Measurements from ENCODE around the gene TMC3. TPM values are rescaled to one million over a fixed set of nuclear protein-coding genes. Genes with fewer than 3 reads are reported as not detected.

The TMC3 gene
- polyA plus RNA-seq, 1 donor (not counting 4 experiments of a cell fraction or from before 2014, with no cell fraction given) = not detected

DNA sequence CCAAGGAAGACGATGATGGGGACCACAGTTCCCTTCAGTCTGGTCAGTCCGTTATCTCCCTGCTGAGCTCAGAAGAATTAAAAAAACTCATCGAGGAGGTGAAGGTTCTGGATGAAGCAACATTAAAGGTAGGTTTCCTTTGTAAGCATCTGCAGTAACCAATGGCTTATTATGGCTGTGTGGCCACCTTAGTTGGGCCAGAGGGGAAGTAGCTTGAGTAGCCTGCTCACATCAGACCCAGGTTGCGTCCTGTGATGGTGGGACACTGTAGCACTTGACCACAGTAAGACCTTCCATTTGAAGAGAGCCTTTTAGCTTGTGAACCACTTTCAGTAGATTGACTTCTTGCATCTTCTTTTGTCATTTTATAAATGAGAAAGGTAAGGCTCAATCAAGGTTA, 72.6 kb downstream of the TMC3 start:
- Histone ChIP-seq H3K9ac (ENCODE audit: control insufficient read depth, extremely low read depth, insufficient read depth, low read length) (no peak overlapping the region), H3K27me3 (ENCODE audit: control insufficient read depth, extremely low read depth, insufficient read depth, low read length) (no peaks in the 10 kb centered on the region), H3K9me1 (ENCODE audit: control insufficient read depth, extremely low read depth, insufficient read depth, low read length) (no peaks in the 10 kb centered on the region), H3K79me2 (ENCODE audit: control insufficient read depth, insufficient read depth, low read length) (no peaks in the 10 kb centered on the region), H3K27ac (ENCODE audit: control insufficient read depth, insufficient read depth, low read length) (no peak overlapping the region), H3K36me3 (ENCODE audit: control insufficient read depth in 2 of 2, extremely low read depth in 1 of 2, insufficient read depth in 2 of 2, low read length in 2 of 2) (peaks cover 0 to under 1% of the 10 kb centered on the region in 2 experiments), H3K9me3 (ENCODE audit: control insufficient read depth, low read depth, low read length) (no peaks in the 10 kb centered on the region), H3K4me1 (ENCODE audit: control insufficient read depth, extremely low read depth, insufficient read depth, low read length) (peaks cover 32% of the 10 kb centered on the region), H3K4me2 (ENCODE audit: control insufficient read depth, extremely low read depth, insufficient read depth, low read depth, low read length) (no peak overlapping the region), H4K20me1 (ENCODE audit: control insufficient read depth, extremely low read depth, insufficient read depth, low read length) (no peaks in the 10 kb centered on the region), H3K4me3 (ENCODE audit: control insufficient read depth in 2 of 3, extremely low read depth in 1 of 3, insufficient read depth in 2 of 3, low read depth in 1 of 3, low read length in 3 of 3) (no peak overlapping the region), H2AFZ (ENCODE audit: control insufficient read depth, low read length) (no peak overlapping the region)
- FAIRE-seq = no peak
- TF ChIP-seq EZH2 (IDR thresholded peaks at IDR 0.05; ENCODE audit: low read length) = no peak
- TF ChIP-seq, protein P1, sequence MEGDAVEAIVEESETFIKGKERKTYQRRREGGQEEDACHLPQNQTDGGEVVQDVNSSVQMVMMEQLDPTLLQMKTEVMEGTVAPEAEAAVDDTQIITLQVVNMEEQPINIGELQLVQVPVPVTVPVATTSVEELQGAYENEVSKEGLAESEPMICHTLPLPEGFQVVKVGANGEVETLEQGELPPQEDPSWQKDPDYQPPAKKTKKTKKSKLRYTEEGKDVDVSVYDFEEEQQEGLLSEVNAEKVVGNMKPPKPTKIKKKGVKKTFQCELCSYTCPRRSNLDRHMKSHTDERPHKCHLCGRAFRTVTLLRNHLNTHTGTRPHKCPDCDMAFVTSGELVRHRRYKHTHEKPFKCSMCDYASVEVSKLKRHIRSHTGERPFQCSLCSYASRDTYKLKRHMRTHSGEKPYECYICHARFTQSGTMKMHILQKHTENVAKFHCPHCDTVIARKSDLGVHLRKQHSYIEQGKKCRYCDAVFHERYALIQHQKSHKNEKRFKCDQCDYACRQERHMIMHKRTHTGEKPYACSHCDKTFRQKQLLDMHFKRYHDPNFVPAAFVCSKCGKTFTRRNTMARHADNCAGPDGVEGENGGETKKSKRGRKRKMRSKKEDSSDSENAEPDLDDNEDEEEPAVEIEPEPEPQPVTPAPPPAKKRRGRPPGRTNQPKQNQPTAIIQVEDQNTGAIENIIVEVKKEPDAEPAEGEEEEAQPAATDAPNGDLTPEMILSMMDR (optimal IDR thresholded peaks at IDR 0.05 in 1 of 3, IDR thresholded peaks at IDR 0.05 in 1 of 3, conservative IDR thresholded peaks at IDR 0.05 in 1 of 3; ENCODE audit: extremely low read depth in 1 of 3, insufficient read depth in 2 of 3, low read length in 3 of 3) = no peak
- dilution Hi-C loops (cut with MboI; ENCODE audit: extremely low pct_ligation_motif_present, low sequenced_read_pairs) = no loop called here
- no peak for DNase-seq (ENCODE audit: low read depth, low spot score)

- H2AFZ ChIP-seq (ENCODE audit: control insufficient read depth, low read length) = no peak overlapping the region
- no peak overlapping the region for H3K4me2 ChIP-seq (ENCODE audit: control insufficient read depth, extremely low read depth, insufficient read depth, low read depth, low read length)
- no peak overlapping the region for H3K4me3 ChIP-seq (ENCODE audit: control insufficient read depth in 2 of 3, extremely low read depth in 1 of 3, insufficient read depth in 2 of 3, low read depth in 1 of 3, low read length in 3 of 3)
- H3K9me3 ChIP-seq (ENCODE audit: control insufficient read depth, low read depth, low read length) = no peaks in the 10 kb centered on the region
- H3K79me2 ChIP-seq (ENCODE audit: control insufficient read depth, insufficient read depth, low read length) = no peaks in the 10 kb centered on the region
- H3K9ac ChIP-seq (ENCODE audit: control insufficient read depth, extremely low read depth, insufficient read depth, low read length) = no peak overlapping the region
- H3K27me3 ChIP-seq (ENCODE audit: control insufficient read depth, extremely low read depth, insufficient read depth, low read length) = no peaks in the 10 kb centered on the region
- no peaks in the 10 kb centered on the region for H3K9me1 ChIP-seq (ENCODE audit: control insufficient read depth, extremely low read depth, insufficient read depth, low read length)
- TF ChIP-seq, protein P1 (optimal IDR thresholded peaks at IDR 0.05 in 1 of 3, IDR thresholded peaks at IDR 0.05 in 1 of 3, conservative IDR thresholded peaks at IDR 0.05 in 1 of 3; ENCODE audit: extremely low read depth in 1 of 3, insufficient read depth in 2 of 3, low read length in 3 of 3) = no peak
- TF ChIP-seq EZH2 (IDR thresholded peaks at IDR 0.05; ENCODE audit: low read length) = no peak
- H3K36me3 ChIP-seq (ENCODE audit: control insufficient read depth in 2 of 2, extremely low read depth in 1 of 2, insufficient read depth in 2 of 2, low read length in 2 of 2) = no peaks in the 10 kb centered on the region
- no peaks in the 10 kb centered on the region for H4K20me1 ChIP-seq (ENCODE audit: control insufficient read depth, extremely low read depth, insufficient read depth, low read length)
- no peak overlapping the region for H3K27ac ChIP-seq (ENCODE audit: control insufficient read depth, insufficient read depth, low read length)
- H3K4me1 ChIP-seq (ENCODE audit: control insufficient read depth, extremely low read depth, insufficient read depth, low read length) = peaks cover 32% of the 10 kb centered on the region
- no peak for FAIRE-seq
- dilution Hi-C loops (cut with MboI; ENCODE audit: extremely low pct_ligation_motif_present, low sequenced_read_pairs) = no loop called here
- DNase-seq (ENCODE audit: low read depth, low spot score) = no peak
These were observed 74.3 kb downstream of the TMC3 start for GRCh38 chr15:81299630-81300273.

Data from keratinocyte (primary cell).